ENCODE results near the gene IQCH. TPM values are rescaled to one million over a fixed set of nuclear protein-coding genes. Genes with fewer than 3 reads are reported as not detected.
A peak's percentile ranks its signal among the peaks of the same experiment; 100 is the strongest.

The IQCH gene
- total RNA-seq = 1 to 10 TPM; 1.2 to 1.7 TPM

- POLR2A ChIA-PET = interaction anchor here (1.0 to 1.7 kb wide), 2 partner anchors 25 to 123 kb away, joined by 5 to 6 read pairs; no protein-coding TSS in a partner anchor
- H3K27ac Mint-ChIP-seq = peak within 1 kb of the TSS; percentile 97
These were observed at the start of gene IQCH, which contains the start of gene AAGAB for GRCh38 chr15:67254238-67255175. Gene IQCH (plus strand): TSS chr15:67254786. CDS start chr15:67254897, 111 bp downstream. Gene AAGAB (minus strand): TSS chr15:67254661. CDS start chr15:67254631, 30 bp downstream.

DNA sequence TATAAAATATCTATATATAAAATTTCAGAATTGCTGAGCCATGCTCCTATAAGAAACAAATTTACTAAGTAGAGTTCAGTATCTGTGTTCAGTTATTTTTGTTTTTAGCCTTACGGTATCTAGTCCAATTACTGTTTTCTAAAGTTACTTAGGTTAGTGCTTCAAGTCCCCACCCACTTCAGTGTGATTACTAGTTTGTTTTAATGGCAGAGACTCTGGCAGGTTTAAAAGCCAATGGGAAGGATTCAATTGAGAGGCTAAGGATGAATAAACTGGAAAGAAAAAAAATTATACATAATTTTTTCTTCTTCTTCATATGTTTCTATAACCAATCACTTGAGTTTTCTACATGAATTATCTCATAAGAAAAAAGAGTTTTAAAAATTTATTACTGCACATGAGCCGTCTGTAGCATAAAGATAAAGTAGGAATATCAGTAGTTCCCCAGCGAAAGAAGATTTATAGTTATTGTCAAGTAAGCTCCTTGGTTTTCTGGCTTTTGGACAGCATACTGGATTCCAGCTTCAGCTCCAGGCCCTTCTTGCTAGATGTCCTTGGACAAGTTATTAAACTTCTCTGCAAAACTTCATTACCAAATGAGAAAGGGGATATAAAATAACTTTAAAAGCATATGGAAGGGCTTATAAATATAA, 46.9 kb upstream of the IQCH start:
- Mint-ChIP-seq H3K4me3 (no peak overlapping the region), H3K36me3 (ENCODE audit: low read depth) (peaks cover 32% of the 10 kb centered on the region), H3K9me3 (no peaks in the 10 kb centered on the region), H3K27me3 (no peaks in the 10 kb centered on the region), H3K27ac (no peak overlapping the region), H3K4me1 (ENCODE audit: low read depth) (no peaks in the 10 kb centered on the region)
- ChIA-PET POLR2A (no interaction called here), CTCF (no interaction called here)
- TF ChIP-seq, protein P1, sequence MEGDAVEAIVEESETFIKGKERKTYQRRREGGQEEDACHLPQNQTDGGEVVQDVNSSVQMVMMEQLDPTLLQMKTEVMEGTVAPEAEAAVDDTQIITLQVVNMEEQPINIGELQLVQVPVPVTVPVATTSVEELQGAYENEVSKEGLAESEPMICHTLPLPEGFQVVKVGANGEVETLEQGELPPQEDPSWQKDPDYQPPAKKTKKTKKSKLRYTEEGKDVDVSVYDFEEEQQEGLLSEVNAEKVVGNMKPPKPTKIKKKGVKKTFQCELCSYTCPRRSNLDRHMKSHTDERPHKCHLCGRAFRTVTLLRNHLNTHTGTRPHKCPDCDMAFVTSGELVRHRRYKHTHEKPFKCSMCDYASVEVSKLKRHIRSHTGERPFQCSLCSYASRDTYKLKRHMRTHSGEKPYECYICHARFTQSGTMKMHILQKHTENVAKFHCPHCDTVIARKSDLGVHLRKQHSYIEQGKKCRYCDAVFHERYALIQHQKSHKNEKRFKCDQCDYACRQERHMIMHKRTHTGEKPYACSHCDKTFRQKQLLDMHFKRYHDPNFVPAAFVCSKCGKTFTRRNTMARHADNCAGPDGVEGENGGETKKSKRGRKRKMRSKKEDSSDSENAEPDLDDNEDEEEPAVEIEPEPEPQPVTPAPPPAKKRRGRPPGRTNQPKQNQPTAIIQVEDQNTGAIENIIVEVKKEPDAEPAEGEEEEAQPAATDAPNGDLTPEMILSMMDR (IDR thresholded peaks at IDR 0.05) = no peak
- no peak for DNase-seq
- ATAC-seq = no peak
- intact Hi-C loops (cut with micrococcal nuclease) = no loop called here

More at GRCh38 chr15:67254238-67255175, at the start of gene IQCH, which contains the start of gene AAGAB:
- H3K36me3 Mint-ChIP-seq (ENCODE audit: low read depth) = peaks cover 8% of the 10 kb centered on the region
- H3K27me3 Mint-ChIP-seq = peaks cover 2% of the 10 kb centered on the region
- TF ChIP-seq, protein P1 (IDR thresholded peaks at IDR 0.05) = no peak
- CTCF ChIA-PET = interaction anchor here (1.3 to 1.6 kb wide), 2 partner anchors 49 to 308 kb away, joined by 3 to 5 read pairs; no protein-coding TSS in a partner anchor
- H3K4me1 Mint-ChIP-seq (ENCODE audit: low read depth) = peaks cover 29% of the 10 kb centered on the region
- ATAC-seq = peak; percentile 96
- peak within 1 kb of the TSS; percentile 96 for H3K4me3 Mint-ChIP-seq
- no peaks in the 10 kb centered on the region for H3K9me3 Mint-ChIP-seq
- peak; percentile 97 for DNase-seq
- intact Hi-C loops (cut with micrococcal nuclease) = loop anchor here (10.0 kb wide), 1 partner anchor 150 kb away; no protein-coding TSS in a partner anchor

DNA sequence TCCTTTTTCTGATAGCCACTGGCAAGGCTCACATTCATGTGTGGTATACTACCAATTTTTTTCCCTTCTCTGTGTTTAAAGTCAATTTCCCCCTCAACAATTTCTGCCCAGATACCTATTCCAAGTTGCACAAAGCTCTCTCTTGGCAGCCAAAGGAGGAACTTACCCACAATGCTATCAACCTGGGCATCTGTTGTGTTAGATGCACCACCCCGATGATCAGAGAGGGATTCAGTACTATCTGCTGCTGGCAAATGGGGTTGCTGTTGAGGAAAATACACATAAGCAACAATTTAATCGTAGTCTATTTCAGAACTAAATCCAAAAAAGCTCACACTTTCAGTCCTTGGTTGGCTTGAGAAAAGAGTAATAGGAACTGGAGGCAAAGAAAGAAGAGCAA, 46.2 kb upstream of the IQCH start:
- POLR2A ChIA-PET = interaction anchor here (0.6 kb wide), 1 partner anchor 206 kb away, joined by 4 read pairs; no protein-coding TSS in a partner anchor
- no peak overlapping the region for H3K27ac Mint-ChIP-seq

DNA sequence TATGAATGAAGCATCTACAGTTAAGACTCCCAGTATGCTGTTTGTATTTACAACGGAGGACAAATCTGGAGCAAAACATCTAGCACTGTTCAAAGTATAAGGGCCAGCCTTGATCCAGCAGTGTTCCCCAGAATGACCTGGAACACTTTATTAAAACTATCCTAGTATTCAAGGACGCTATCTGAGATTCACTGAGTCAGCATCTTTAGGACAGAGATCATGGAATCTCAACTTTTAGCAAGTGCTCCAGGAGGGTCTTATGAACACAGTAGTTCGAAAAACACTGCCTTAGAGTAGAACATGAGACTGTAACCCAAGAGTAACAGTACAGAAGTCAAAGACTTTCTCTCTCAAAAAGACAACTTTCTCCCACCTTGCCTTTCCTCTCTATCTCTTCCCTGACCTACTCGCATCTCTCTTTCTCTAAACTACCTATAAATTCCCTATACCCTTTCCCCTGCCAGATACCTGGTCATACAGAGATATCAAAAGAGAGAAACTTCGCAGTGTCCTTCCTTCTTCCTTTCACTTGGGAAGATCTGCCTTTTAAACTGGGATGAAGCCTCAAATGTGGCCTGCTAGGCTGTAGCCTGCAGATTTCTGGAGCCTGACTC, 43.9 kb upstream of the IQCH start:
- ATAC-seq (no peak), DNase-seq (no peak)
- TF ChIP-seq, protein P1 (IDR thresholded peaks at IDR 0.05) = no peak
- CTCF ChIA-PET = no interaction called here
- POLR2A ChIA-PET = no interaction called here
- Mint-ChIP-seq H3K4me1 (ENCODE audit: low read depth) (no peaks in the 10 kb centered on the region), H3K9me3 (no peaks in the 10 kb centered on the region), H3K27me3 (no peaks in the 10 kb centered on the region), H3K4me3 (no peak overlapping the region), H3K36me3 (ENCODE audit: low read depth) (peaks cover 19% of the 10 kb centered on the region), H3K27ac (no peak overlapping the region)
- intact Hi-C loops (cut with micrococcal nuclease) = no loop called here

More for the DNA sequence above, 46.2 kb upstream of the IQCH start:
- Mint-ChIP-seq H3K4me3 (no peak overlapping the region), H3K27me3 (no peaks in the 10 kb centered on the region), H3K9me3 (no peaks in the 10 kb centered on the region), H3K4me1 (ENCODE audit: low read depth) (no peaks in the 10 kb centered on the region), H3K36me3 (ENCODE audit: low read depth) (peaks cover 28% of the 10 kb centered on the region)
- ATAC-seq (no peak), DNase-seq (no peak)
- TF ChIP-seq, protein P1 (IDR thresholded peaks at IDR 0.05) = no peak
- CTCF ChIA-PET = interaction anchor here (0.8 kb wide), 1 partner anchor 9 kb away, joined by 3 read pairs; no protein-coding TSS in a partner anchor
- intact Hi-C loops (cut with micrococcal nuclease) = no loop called here
